VCaP (cell line): ENCODE results near the gene PSTPIP2.
"Not testable (repeated sequence)": the region's sequence is repeated elsewhere in the genome, so short reads cannot be mapped to it uniquely, and the experiment has no call there.

ENCODE experiments used
- H3K27ac ChIP-seq: fragments of 450-650 bp; 2 replicates; pipeline ENCODE4 v1.5.1; 2017
- TF ChIP-seq, protein P1 (sequence below): fragments of 450-650 bp; conservative IDR thresholded peaks from 2 replicates; pipeline ENCODE4 v1.5.1; 2017; ENCODE audit warnings: mild to moderate bottlenecking, moderate library complexity

The PSTPIP2 gene

GRCh38 chr18:46054956-46055837, 16.9 kb downstream of the PSTPIP2 start:
- TF ChIP-seq, protein P1, sequence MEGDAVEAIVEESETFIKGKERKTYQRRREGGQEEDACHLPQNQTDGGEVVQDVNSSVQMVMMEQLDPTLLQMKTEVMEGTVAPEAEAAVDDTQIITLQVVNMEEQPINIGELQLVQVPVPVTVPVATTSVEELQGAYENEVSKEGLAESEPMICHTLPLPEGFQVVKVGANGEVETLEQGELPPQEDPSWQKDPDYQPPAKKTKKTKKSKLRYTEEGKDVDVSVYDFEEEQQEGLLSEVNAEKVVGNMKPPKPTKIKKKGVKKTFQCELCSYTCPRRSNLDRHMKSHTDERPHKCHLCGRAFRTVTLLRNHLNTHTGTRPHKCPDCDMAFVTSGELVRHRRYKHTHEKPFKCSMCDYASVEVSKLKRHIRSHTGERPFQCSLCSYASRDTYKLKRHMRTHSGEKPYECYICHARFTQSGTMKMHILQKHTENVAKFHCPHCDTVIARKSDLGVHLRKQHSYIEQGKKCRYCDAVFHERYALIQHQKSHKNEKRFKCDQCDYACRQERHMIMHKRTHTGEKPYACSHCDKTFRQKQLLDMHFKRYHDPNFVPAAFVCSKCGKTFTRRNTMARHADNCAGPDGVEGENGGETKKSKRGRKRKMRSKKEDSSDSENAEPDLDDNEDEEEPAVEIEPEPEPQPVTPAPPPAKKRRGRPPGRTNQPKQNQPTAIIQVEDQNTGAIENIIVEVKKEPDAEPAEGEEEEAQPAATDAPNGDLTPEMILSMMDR, result no peak
- H3K27ac ChIP-seq, result no peak overlapping the region

DNA sequence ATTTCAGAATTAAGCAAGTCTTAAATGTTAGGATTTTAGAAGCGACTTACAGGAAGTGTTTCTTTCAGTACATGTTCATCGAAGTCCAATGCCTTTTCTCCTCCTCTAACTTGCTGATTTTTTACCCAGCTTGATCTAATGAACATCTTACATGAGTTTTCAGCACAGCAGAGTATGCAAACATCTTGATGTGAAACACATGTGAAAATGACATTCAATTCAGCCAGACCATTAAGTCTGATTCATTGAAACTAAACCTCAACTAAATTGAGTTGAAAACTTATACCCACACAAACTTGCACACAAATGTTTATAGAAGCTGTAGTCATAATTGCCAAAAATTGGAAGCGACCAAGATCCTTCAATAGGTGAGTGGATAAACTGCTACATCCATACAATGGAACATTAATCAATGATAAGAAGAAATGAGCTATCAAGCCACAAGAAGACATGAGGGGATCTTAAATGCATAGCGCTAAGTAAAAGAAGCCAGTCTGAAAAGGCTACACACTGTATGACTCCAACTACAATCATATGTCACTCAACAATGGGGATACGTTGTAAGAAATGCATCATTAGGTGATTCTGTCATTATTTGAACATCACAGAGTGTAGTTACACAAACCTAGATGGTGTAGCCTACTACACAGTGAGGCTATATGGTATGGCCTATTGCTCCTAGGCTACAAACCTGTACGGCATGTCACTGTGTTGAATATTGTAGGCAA, 18.5 kb downstream of the PSTPIP2 start:
- H3K27ac ChIP-seq, result no peak overlapping the region
- TF ChIP-seq, protein P1, result no peak

GRCh38 chr18:46051731-46052461, 20.2 kb downstream of the PSTPIP2 start:
- no peak overlapping the region for H3K27ac ChIP-seq
- TF ChIP-seq, protein P1, result no peak

DNA sequence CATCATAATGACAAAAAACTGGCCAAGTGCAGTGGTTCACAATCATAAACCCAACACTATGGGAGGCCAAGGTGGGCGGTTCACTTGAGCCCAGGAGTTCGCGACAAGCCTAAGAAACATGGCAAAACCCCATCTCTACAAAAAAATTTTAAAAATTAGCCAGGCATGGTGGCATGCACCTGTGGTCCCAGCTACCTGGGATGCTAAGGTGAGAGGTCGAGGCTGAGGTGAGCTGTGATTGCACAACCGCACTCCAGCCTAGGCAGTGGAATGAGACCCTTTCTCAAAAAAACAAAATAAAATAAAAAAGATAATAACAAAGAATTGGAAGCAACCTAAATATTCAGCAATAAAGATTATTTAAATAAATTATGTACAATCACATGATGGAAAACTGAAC, 21.8 kb downstream of the PSTPIP2 start:
- TF ChIP-seq, protein P1, result no peak

DNA sequence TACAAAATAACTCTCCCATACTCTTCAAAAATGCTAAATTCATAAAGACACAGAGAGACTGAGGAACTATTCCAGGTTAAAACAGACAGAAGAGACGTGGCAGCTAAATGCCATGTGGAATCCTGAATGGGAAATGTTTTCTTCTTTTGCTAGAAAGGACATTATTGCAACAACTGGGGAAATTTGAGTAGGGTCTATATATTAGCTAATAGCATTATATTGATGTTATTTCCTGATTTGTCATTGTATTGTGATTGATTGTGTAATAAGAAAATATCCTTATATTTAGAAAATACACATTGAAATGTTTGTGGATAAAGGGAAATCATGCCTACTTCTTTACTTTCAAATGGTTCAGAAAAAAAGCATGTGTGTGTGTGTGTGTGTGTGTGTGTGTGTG, 23.4 kb downstream of the PSTPIP2 start:
- no peak overlapping the region for H3K27ac ChIP-seq
- TF ChIP-seq, protein P1, result no peak

More for the DNA sequence above, 21.8 kb downstream of the PSTPIP2 start:
- H3K27ac ChIP-seq, result no peak overlapping the region

- H3K27ac ChIP-seq, result not testable (repeated sequence)
Measured at GRCh38 chr18:46047369-46047768, 24.7 kb downstream of the PSTPIP2 start.

DNA sequence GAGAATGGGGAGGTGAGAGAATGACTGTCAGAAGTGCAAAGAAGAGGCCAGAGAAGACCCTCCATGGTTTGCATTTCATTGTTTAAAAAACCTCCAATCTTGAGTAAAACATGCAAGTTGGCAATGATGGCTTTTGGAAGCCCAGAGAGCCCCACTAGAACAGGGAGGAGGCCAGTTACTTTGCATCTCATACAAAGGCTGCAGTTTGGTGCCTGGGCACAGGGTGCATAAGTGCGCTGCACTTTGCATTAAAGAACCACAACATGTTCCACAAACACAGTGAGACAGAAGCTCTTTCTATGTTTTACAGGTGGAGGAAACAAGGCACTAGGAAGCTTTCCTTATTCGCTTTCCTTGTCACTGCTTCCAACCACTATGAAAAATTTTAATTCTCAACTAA, 25.4 kb downstream of the PSTPIP2 start:
- H3K27ac ChIP-seq, result no peak overlapping the region
- TF ChIP-seq, protein P1, result no peak
